ENCODE results near the gene STOM.

Gene STOM

DNA sequence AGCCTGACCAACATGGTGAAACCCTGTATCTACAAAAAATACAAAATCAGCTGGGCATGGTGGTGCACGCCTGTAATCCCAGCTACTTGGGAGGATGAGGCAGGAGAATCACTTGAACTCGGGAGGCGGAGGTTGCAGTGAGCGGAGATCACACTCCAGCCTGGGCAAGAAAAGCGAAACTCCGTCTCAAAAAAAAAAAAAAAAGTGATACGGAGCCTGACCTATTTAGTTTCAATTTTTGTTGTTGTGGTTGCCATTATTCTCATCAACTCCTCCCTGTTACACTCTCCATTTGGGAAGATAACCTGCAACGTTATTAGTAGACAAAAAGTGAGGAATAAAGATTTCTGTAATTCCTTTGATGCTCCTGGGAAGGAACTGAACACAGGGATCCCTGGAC is 1.3 kb downstream of the STOM start:
- no peak for DNase-seq

DNA sequence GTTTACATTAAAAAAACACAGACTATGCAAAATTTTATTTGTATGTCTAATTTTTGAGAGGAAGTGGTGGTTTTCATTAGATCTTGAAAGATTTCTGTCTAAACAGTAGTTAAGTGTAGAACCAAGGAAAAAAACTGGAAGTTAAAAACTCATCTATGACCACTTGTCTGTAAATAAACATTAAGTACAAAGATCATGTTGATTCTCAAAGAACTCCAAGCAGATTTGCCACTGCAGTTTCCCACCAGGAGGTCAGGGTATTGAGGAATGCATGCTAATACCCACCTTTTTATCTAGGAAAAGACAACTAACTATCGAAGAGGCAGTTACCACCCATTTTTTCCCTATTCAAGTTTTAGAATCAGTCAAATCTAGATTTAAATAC is 1.9 kb downstream of the STOM start:
- DNase-seq = no peak

GRCh38 chr9:121367306-121368137 is 2.5 kb downstream of the STOM start:
- DNase-seq = no peak

DNA sequence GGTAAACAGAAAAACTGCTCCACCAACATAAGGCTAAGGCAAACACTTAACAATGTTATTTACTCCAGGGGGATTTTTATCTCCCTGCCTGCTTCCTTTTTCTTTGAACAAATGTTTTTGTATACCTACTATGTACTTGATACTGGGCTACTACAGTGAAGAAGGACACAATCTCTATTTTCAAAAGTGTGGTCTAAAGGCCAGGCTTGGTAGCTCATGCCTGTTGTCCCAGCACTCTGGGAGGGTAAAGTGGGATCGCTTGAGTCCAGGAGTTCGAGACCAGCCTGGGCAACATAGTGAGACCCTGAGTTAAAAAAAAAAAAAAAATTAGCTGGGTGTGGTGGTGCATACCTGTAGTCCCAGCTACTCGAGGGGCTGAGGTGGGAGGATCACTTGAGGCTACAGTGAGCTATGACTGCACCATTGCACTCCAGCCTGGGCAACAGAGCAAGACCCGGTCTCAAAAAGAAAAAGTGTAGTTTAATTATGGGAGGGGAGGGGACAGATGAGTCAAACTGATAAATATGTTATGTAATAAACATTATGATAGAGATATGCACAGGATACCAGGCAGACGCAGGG is 3.3 kb downstream of the STOM start:
- no peak for DNase-seq

- no peak for DNase-seq
Measured at GRCh38 chr9:121365564-121365963, 4.5 kb downstream of the STOM start.

DNA sequence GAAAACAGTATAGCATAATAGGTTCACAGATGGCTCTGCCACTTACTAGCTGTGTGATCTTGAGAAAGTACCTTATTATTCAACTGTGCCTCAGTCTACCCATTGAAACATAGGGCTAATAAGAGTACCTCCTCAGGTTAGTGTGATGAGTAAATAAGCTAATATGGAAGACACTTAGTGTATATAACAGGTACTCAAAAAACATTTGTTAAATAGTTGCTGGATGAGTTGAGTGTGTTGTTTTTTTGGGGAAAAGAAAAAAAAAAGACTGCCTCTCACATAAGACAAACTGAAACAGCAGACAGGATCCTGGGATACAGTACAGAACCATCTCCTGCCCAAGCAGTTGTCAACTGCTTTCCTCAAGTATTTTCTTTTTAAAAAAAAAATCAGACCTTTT is 5.2 kb downstream of the STOM start:
- DNase-seq = no peak

DNA sequence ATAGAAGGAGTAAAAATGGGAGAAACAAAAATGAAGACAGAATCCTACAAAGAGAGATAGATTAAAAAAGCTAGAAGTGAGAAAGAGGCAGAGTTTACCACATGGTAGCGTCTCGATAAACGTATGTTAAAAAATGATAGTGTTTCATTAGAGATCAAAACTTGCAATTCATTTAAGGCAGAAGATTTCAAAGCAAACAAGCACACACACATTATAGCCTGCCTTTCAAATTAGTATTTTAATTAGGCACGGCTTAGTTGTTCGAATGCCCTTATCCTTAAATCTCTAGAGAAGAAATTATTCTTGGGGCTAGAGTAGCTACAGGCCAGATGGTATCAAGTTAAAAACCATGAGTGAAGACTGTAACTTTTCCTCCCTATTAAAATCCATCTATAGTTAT is 6.0 kb downstream of the STOM start:
- DNase-seq = no peak

GRCh38 chr9:121363622-121363961 is 6.5 kb downstream of the STOM start:
- DNase-seq = no peak

GRCh38 chr9:121362813-121363621 is 7.0 kb downstream of the STOM start:
- no peak for DNase-seq

- no peak for DNase-seq
Measured at GRCh38 chr9:121360601-121361374, 9.3 kb downstream of the STOM start.

- no peak for DNase-seq
Measured at GRCh38 chr9:121359351-121360294, 10.4 kb downstream of the STOM start.

GRCh38 chr9:121358751-121359150 is 11.3 kb downstream of the STOM start:
- DNase-seq = no peak

- DNase-seq = no peak
Measured at GRCh38 chr9:121357011-121357410, 13.0 kb downstream of the STOM start.

- no peak for DNase-seq
Measured at GRCh38 chr9:121354762-121355161, 15.3 kb downstream of the STOM start.

- no peak for DNase-seq
Measured at GRCh38 chr9:121354141-121354540, 15.9 kb downstream of the STOM start.

- no peak for DNase-seq
Measured at GRCh38 chr9:121353241-121354061, 16.6 kb downstream of the STOM start.

DNA sequence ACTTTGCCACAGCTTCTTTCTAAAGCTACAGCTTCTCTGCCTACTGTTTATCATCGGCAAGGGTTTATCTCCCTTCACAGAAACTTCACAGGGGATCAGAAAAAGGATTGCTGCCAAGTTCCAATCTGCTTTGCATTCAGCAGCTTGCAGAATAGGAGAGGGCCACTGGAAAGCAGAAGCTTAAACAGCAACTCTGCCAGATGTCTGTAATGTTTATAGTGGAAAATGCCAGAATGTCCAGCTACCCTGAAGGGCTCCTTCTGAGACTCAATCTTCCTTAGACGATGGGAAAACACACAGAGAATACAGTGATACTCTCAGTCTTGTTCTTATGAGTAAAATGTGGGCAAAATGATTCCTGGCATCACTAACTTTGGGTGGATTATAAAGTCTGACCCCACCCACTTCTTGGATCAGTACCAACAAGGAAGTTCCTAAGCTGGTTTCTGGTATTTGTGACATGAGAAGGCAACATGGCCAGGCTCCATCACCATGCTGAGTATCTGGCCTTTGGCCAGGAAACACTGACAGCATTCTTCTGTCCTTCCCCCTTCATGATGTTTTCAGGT is 19.0 kb downstream of the STOM start:
- no peak for DNase-seq

- no peak for DNase-seq
Measured at GRCh38 chr9:121350036-121350435, 20.0 kb downstream of the STOM start.

DNA sequence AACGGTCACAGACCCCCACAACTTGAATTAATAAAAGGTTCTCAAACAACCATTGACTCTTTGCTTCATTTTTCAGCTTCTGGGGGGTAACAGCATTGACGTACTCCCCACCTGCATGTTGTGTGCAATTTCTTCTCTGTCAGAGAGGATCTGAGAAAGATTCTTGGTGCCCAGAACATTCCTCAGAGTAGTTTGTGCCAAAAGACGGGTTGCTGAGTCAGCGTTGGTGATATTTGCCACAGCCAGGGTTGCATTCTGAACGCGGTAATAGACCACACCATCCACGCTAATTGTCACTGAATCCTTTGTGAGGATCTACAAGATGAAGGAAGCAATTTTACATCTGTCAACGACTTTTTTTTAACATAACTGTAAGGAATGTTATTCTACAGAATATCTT is 21.0 kb downstream of the STOM start:
- DNase-seq = no peak

- DNase-seq = no peak
Measured at GRCh38 chr9:121348221-121348620, 21.8 kb downstream of the STOM start.

GRCh38 chr9:121345070-121345469 is 25.0 kb downstream of the STOM start:
- no peak for DNase-seq
